Stimulated activated naive CD4-positive, alpha-beta T cell treated with Interleukin-2 at 50 U/mL for 16 hours (primary cell): Measurements from ENCODE around the gene USP37.

ENCODE experiments used
- DNase-seq: peaks from one replicate; lab custom pipeline; 2025; lab: John Stamatoyannopoulos, UW

Gene USP37

GRCh38 chr2:218401890-218402289 lies 166.3 kb downstream of the USP37 start:
- DNase-seq = no peak

DNA sequence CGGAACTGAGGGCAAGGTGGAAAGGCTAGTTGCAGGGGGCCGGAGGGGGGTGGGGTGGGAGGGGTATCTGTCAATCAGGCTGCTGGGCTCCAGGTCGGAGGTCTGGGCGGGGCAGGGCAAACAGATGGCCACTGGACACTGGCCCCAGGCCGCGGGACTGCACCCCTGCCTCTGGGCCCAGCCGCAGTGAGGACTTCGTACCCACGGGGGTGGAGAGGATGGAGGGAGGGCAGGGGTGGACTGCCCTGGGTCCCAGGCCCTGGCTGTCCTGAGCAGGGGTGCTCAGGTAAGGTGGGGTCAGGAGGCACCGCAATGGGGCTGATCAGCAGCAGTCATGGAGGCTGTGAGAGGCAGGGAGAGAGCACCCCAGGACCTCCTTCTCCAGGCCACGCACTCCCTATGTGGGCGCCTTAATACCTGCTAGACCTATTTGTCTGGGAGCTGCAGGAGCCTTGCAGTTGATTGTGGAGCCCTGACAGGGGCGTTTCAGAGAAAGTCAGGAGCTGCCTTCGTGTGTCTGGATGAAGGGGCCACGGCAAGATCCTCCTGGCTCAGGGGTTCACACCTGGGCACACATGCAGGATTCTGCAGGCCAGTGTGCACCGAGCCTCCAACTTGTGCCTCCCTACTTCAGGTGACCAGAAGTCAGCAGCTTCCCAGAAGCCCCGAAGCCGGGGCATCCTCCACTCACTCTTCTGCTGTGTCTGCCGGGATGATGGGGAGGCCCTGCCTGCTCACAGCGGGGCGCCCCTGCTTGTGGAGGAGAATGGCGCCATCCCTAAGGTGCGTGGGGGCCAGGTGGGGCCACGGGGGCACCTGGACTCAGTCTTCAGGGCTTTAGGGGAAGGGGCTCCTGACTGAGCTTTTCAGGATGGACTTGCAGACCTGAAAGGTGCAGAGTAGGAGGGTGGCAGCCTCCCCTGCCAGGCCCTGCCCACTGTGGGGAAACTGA lies 166.9 kb downstream of the USP37 start:
- DNase-seq = no peak
